GM19395 (cell line): ENCODE data around the gene ZMIZ1.
"Not testable (repeated sequence)": the region's sequence is repeated elsewhere in the genome, so short reads cannot be mapped to it uniquely, and the experiment has no call there.

Source experiments
- ATAC-seq: cut with Tn5 transposase; IDR thresholded peaks from one replicate; pipeline ENCODE4 v1.9.1; 2021; ENCODE audit warnings: mild to moderate bottlenecking, moderate library complexity; ENCODE audit not compliant: unreplicated experiment

The ZMIZ1 gene

GRCh38 chr10:79335094-79335469 lies 266.3 kb downstream of the ZMIZ1 start:
- ATAC-seq = no peak

- ATAC-seq = no peak
These were observed 266.9 kb downstream of the ZMIZ1 start for GRCh38 chr10:79335470-79336235.

GRCh38 chr10:79336276-79336675 lies 267.5 kb downstream of the ZMIZ1 start:
- no peak for ATAC-seq

GRCh38 chr10:79336739-79337138 lies 268.0 kb downstream of the ZMIZ1 start:
- ATAC-seq = no peak

GRCh38 chr10:79337783-79338469 lies 269.2 kb downstream of the ZMIZ1 start:
- ATAC-seq = not testable (repeated sequence)

GRCh38 chr10:79339266-79339665 lies 270.5 kb downstream of the ZMIZ1 start:
- ATAC-seq = no peak

- no peak for ATAC-seq
These were observed 272.0 kb downstream of the ZMIZ1 start for GRCh38 chr10:79340646-79341244.

GRCh38 chr10:79342295-79342761 lies 273.6 kb downstream of the ZMIZ1 start:
- ATAC-seq = no peak

- ATAC-seq = no peak
These were observed 274.2 kb downstream of the ZMIZ1 start for GRCh38 chr10:79342811-79343561.

GRCh38 chr10:79344502-79345195 lies 275.9 kb downstream of the ZMIZ1 start:
- no peak for ATAC-seq

GRCh38 chr10:79345241-79346011 lies 276.7 kb downstream of the ZMIZ1 start:
- ATAC-seq = no peak

GRCh38 chr10:79346012-79346340 lies 277.2 kb downstream of the ZMIZ1 start:
- no peak for ATAC-seq

- ATAC-seq = peak; percentile 3
These were observed 277.8 kb downstream of the ZMIZ1 start for GRCh38 chr10:79346388-79347225.

- peak; percentile 78 for ATAC-seq
These were observed 278.6 kb downstream of the ZMIZ1 start, which contains the start of gene PPIF for GRCh38 chr10:79347226-79347893. Gene PPIF, plus strand, starts transcription at chr10:79347469. Its CDS starts 80 bp downstream, at chr10:79347549.

- peak; percentile 75 for ATAC-seq
These were observed 279.3 kb downstream of the ZMIZ1 start for GRCh38 chr10:79347894-79348639.

- no peak for ATAC-seq
These were observed 279.8 kb downstream of the ZMIZ1 start for GRCh38 chr10:79348640-79348988.

- ATAC-seq = no peak
These were observed 280.3 kb downstream of the ZMIZ1 start for GRCh38 chr10:79349072-79349491.
